IMR-90 (cell line): ENCODE results near the gene CRYGA. TPM values are rescaled to one million over a fixed set of nuclear protein-coding genes. Genes with fewer than 3 reads are reported as not detected.

Source experiments
- ATAC-seq: fragments of 200-7000 bp; cut with Tn5 transposase; 2 replicates; pipeline ENCODE4 v1.9.1; 2020; ENCODE audit warnings: low read depth, mild to moderate bottlenecking, moderate library complexity
- BruUV-seq: library from RNA; stranded (reverse); fragments of 400-500 nt; replicated peaks from 2 replicates; lab custom pipeline; 2021; lab: Mats Ljungman, UMichigan
- CTCF ChIA-PET: fragments of 300-600 bp; formaldehyde crosslinking; extraction: SDS; loops from one replicate; lab custom pipeline; 2021; ENCODE audit warnings: antibody characterized with exemption; lab: Yijun Ruan, JAX
- POLR2A ChIA-PET: fragments of 300-600 bp; sonication (Branson Sonifier 250); formaldehyde crosslinking; loops from one replicate; lab custom pipeline; 2022; ENCODE audit warnings: antibody characterized with exemption; ENCODE audit not compliant: unreplicated experiment; lab: Charles Lee
- DNase-seq: peaks from one replicate; pipeline ENCODE4 v3.0.0; 2013
- H2AFZ ChIP-seq: replicated peaks from 2 replicates; pipeline ENCODE3; 2013; ENCODE audit warnings: low read length, mild to moderate bottlenecking; ENCODE audit not compliant: poor library complexity
- H2AK5ac ChIP-seq: 2 replicates; pipeline ENCODE4 v1.6.1; 2013; ENCODE audit warnings: low read depth, low read length, inconsistent platforms
- H2AK9ac ChIP-seq: replicated peaks from 2 replicates; pipeline ENCODE3; 2013; ENCODE audit warnings: mild to moderate bottlenecking, low read depth, low read length, moderate library complexity; ENCODE audit not compliant: poor library complexity
- H2BK120ac ChIP-seq: 2 replicates; pipeline ENCODE4 v1.6.1; 2013; ENCODE audit warnings: low read depth, low read length, inconsistent platforms
- H2BK15ac ChIP-seq: 3 replicates; pipeline ENCODE4 v1.6.1; 2013; ENCODE audit warnings: low read depth, low read length, inconsistent platforms
- H2BK20ac ChIP-seq: 2 replicates; pipeline ENCODE4 v1.6.1; 2013; ENCODE audit warnings: low read depth, mild to moderate bottlenecking, inconsistent platforms, low read length, moderate library complexity
- H2BK5ac ChIP-seq: 2 replicates; pipeline ENCODE4 v1.6.1; 2013; ENCODE audit warnings: mild to moderate bottlenecking, low read depth, low read length, inconsistent platforms; ENCODE audit not compliant: poor library complexity, severe bottlenecking
- H3K14ac ChIP-seq: replicated peaks from 2 replicates; pipeline ENCODE4 v1.6.1; 2013; ENCODE audit warnings: low read depth, low read length, inconsistent platforms
- H3K18ac ChIP-seq: 2 replicates; pipeline ENCODE4 v1.6.1; 2013; ENCODE audit warnings: low read depth, low read length, control low read depth
- H3K23ac ChIP-seq: 2 replicates; pipeline ENCODE4 v1.6.1; 2013; ENCODE audit warnings: low read depth, low read length, inconsistent platforms
- H3K27ac ChIP-seq: 2 replicates; pipeline ENCODE4 v1.5.1; 2013; ENCODE audit warnings: mild to moderate bottlenecking, control low read depth, low read length; ENCODE audit not compliant: insufficient read depth
- H3K27me3 ChIP-seq: 2 replicates; pipeline ENCODE4 v1.6.1; 2013; ENCODE audit warnings: low read length; ENCODE audit not compliant: control insufficient read depth, insufficient read depth
- H3K36me3 ChIP-seq: 2 replicates; pipeline ENCODE4 v1.6.1; 2013; ENCODE audit warnings: low read length, mixed read lengths; ENCODE audit not compliant: control insufficient read depth, insufficient read depth
- H3K4ac ChIP-seq: 2 replicates; pipeline ENCODE4 v1.6.1; 2013; ENCODE audit warnings: low read depth, low read length, inconsistent platforms
- H3K4me1 ChIP-seq: 2 replicates; pipeline ENCODE4 v1.6.1; 2013; ENCODE audit warnings: low read length, mixed read lengths; ENCODE audit not compliant: control insufficient read depth, insufficient read depth
- H3K4me2 ChIP-seq: 2 replicates; pipeline ENCODE4 v1.6.1; 2013; ENCODE audit warnings: low read depth, mild to moderate bottlenecking, control low read depth, low read length, moderate library complexity
- H3K4me3 ChIP-seq: 2 replicates; pipeline ENCODE4 v1.5.1; 2013; ENCODE audit warnings: low read depth, mild to moderate bottlenecking, control low read depth, low read length, moderate library complexity; ENCODE audit not compliant: insufficient read depth
- H3K56ac ChIP-seq: 2 replicates; pipeline ENCODE4 v1.6.1; 2013; ENCODE audit warnings: low read length, inconsistent platforms; ENCODE audit not compliant: insufficient read depth; ENCODE audit errors: extremely low read depth
- H3K79me1 ChIP-seq, 2 experiments: 2 replicates each; pipeline ENCODE4 v1.6.1; 2013; ENCODE audit warnings: low read length in 2 of 2, inconsistent platforms in 1 of 2, low read depth in 1 of 2
- H3K9ac ChIP-seq: 2 replicates; pipeline ENCODE4 v1.6.1; 2013; ENCODE audit warnings: low read depth, low read length, control low read depth
- H3K9me1 ChIP-seq: 2 replicates; pipeline ENCODE4 v1.6.1; 2013; ENCODE audit warnings: low read length, inconsistent platforms; ENCODE audit not compliant: insufficient read depth
- H3K9me3 ChIP-seq: 2 replicates; pipeline ENCODE4 v1.6.1; 2013; ENCODE audit warnings: low read length; ENCODE audit not compliant: control insufficient read depth, insufficient read depth
- H4K20me1 ChIP-seq: 2 replicates; pipeline ENCODE4 v1.6.1; 2013; ENCODE audit warnings: low read length, inconsistent platforms; ENCODE audit not compliant: insufficient read depth
- H4K5ac ChIP-seq: 2 replicates; pipeline ENCODE4 v1.6.1; 2013; ENCODE audit warnings: mild to moderate bottlenecking, low read depth, low read length, control low read depth
- H4K8ac ChIP-seq, 2 experiments: 2 replicates each; pipeline ENCODE4 v1.6.1; 2013; ENCODE audit warnings: low read depth in 2 of 2, low read length in 2 of 2, control low read depth in 1 of 2, inconsistent platforms in 1 of 2
- H4K91ac ChIP-seq: 2 replicates; pipeline ENCODE4 v1.6.1; 2013; ENCODE audit warnings: low read depth, low read length, inconsistent platforms; ENCODE audit not compliant: insufficient read depth
- CEBPB ChIP-seq: IDR thresholded peaks from 2 replicates; pipeline ENCODE4 v1.6.1; 2012; ENCODE audit warnings: low read depth, low read length, improper control_type of control experiment
- MAFK ChIP-seq: IDR thresholded peaks from 2 replicates; pipeline ENCODE4 v1.6.1; 2012; ENCODE audit warnings: low read depth, low read length, improper control_type of control experiment
- MAZ ChIP-seq: IDR thresholded peaks from 2 replicates; pipeline ENCODE4 v1.6.1; 2012; ENCODE audit warnings: low read depth, mild to moderate bottlenecking, low read length, improper control_type of control experiment, moderate library complexity, borderline replicate concordance
- MXI1 ChIP-seq: IDR thresholded peaks from 2 replicates; pipeline ENCODE4 v1.6.1; 2012; ENCODE audit warnings: low read depth, mild to moderate bottlenecking, low read length, moderate library complexity, borderline replicate concordance
- POLR2A ChIP-seq: IDR thresholded peaks from 2 replicates; pipeline ENCODE4 v1.6.1; 2012; ENCODE audit warnings: mild to moderate bottlenecking, low read depth, low read length
- RCOR1 ChIP-seq: IDR thresholded peaks from 2 replicates; pipeline ENCODE4 v1.6.1; 2012; ENCODE audit warnings: mild to moderate bottlenecking, low read length, improper control_type of control experiment; ENCODE audit not compliant: insufficient replicate concordance
- RFX5 ChIP-seq: IDR thresholded peaks from 2 replicates; pipeline ENCODE4 v1.8.0; 2012; ENCODE audit warnings: low read depth, mild to moderate bottlenecking, low read length, moderate library complexity
- dilution Hi-C: fragments of 300-500 bp; cut with HindIII; formaldehyde crosslinking; loops from one replicate; pipeline ENCODE4 v1.14.3; 2018; ENCODE audit warnings: low sequenced_read_pairs; ENCODE audit not compliant: unreplicated experiment
- in situ Hi-C: fragments of 300-500 bp; cut with MboI; formaldehyde crosslinking; loops from 3 replicates; pipeline ENCODE4 v1.14.3; 2019; ENCODE audit warnings: low sequenced_read_pairs, inconsistent platforms, mixed read lengths
- intact Hi-C: fragments of 100-400 bp; cut with micrococcal nuclease; formaldehyde crosslinking; loops from 2 replicates; pipeline ENCODE4 v1.10.0; 2022
- polyA plus RNA-seq, 3 experiments: library from polyadenylated mRNA; depleted of rRNA; stranded (reverse); fragments of >200 nt; gene quantifications; 2 replicates each; pipeline ENCODE4 v1.2.3, GENCODE V29; 2012; ENCODE audit warnings: low replicate concordance in 1 of 3
- total RNA-seq: library from RNA; depleted of rRNA; stranded (reverse); fragments of >200 nt; gene quantifications from 2 replicates; pipeline ENCODE4 v1.2.3, GENCODE V29; 2012

Gene CRYGA
- total and polyA plus RNA-seq, 2 of the 4 experiments (the other 2 are of a cell fraction), result not detected

DNA sequence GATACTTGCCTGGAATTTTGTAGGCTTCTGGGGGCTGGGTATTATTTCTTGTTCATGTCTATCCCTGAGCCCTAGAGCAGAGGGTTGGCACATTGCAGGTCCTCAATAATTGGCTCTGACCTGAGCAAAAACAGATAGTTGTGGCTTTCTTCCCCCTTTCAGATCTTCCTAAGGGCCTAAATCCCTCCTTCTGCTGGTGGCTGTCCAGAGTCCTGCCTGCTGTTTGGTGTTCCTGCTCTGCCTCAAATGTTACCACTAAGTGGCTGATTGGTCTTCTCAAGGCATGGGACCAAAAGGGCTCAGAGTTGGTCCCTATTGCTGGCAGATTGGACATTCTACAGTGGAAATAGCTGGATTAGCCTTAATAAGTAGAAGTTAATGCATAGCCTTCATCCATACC is 16.4 kb downstream of the CRYGA start:
- Histone ChIP-seq H3K23ac (no peak overlapping the region), H4K8ac (no peak overlapping the region), H2BK15ac (no peak overlapping the region), H2BK120ac (no peak overlapping the region), H4K91ac (no peak overlapping the region), H3K79me1 (no peaks in the 10 kb centered on the region), H3K56ac (no peak overlapping the region), H2BK5ac (no peak overlapping the region), H3K4ac (no peak overlapping the region), H3K27ac (no peak overlapping the region), H2AFZ (no peak overlapping the region), H2AK5ac (no peak overlapping the region), H3K4me2 (no peak overlapping the region), H3K9ac (no peak overlapping the region), H3K18ac (no peak overlapping the region), H4K20me1 (no peaks in the 10 kb centered on the region), H3K9me3 (no peaks in the 10 kb centered on the region), H3K4me1 (no peaks in the 10 kb centered on the region), H3K27me3 (0 out of 2 replicates have a peak, but pooled peaks cover 3% of the 10 kb centered on the region), H3K36me3 (no peaks in the 10 kb centered on the region), H2BK20ac (no peak overlapping the region), H3K4me3 (no peak overlapping the region), H2AK9ac (no peak overlapping the region), H3K14ac (no peak overlapping the region), H4K5ac (no peak overlapping the region), H3K9me1 (no peaks in the 10 kb centered on the region)
- dilution Hi-C loops, result no loop called here
- TF ChIP-seq RCOR1 (no peak), MXI1 (no peak), POLR2A (no peak), RFX5 (no peak), MAFK (no peak), CEBPB (no peak), MAZ (no peak)
- ChIA-PET CTCF (interaction anchor here (0.8 kb wide), 1 partner anchor 29 kb away, joined by 4 read pairs; no protein-coding TSS in a partner anchor), POLR2A (no interaction called here)
- in situ Hi-C loops, result no loop called here
- DNase-seq, result no peak
- no TSS peak for BruUV-seq
- no peak for ATAC-seq
- intact Hi-C loops, result no loop called here
